HepG2 (cell line): Measurements from ENCODE around the gene FBXO4. TPM values are rescaled to one million over a fixed set of nuclear protein-coding genes. Genes with fewer than 3 reads are reported as not detected.
A peak's percentile ranks its signal among the peaks of the same experiment; 100 is the strongest.

Source experiments
- BHLHE40 ChIP-seq: IDR thresholded peaks from 2 replicates; pipeline ENCODE4 v1.6.1; 2011; ENCODE audit warnings: low read length, improper control_type of control experiment
- DMTF1 ChIP-seq: sonication (generic); formaldehyde crosslinking; IDR thresholded peaks from 2 replicates; pipeline ENCODE4 v1.4.0; 2020; ENCODE audit warnings: mild to moderate bottlenecking, missing genetic modification reagents
- EED ChIP-seq: sonication (generic); formaldehyde crosslinking; IDR thresholded peaks from 2 replicates; pipeline ENCODE4 v1.5.0; 2020; ENCODE audit warnings: mild to moderate bottlenecking, missing genetic modification reagents
- GATA4 ChIP-seq: sonication (generic); IDR thresholded peaks from 2 replicates; pipeline ENCODE4 v1.6.1; 2016; ENCODE audit warnings: antibody characterized with exemption, low read depth, borderline replicate concordance
- HBP1 ChIP-seq: IDR thresholded peaks from 2 replicates; pipeline ENCODE4 v1.6.1; 2016; ENCODE audit warnings: low read depth, control low read depth
- NFYC ChIP-seq: IDR thresholded peaks from 2 replicates; pipeline ENCODE4 v1.6.1; 2016; ENCODE audit warnings: missing genetic modification reagents, missing compliant biosample characterization
- NONO ChIP-seq, 2 experiments: fragments of 450-650 bp in 1 of 2; sonication (generic) in 1 of 2; formaldehyde crosslinking in 1 of 2; IDR thresholded peaks in 1 of 2; conservative IDR thresholded peaks in 1 of 2; 2 replicates each; pipeline versions ENCODE4 v1.6.1 to v1.8.0; 2017 to 2022; ENCODE audit warnings: mild to moderate bottlenecking in 1 of 2, missing genetic modification reagents in 1 of 2, moderate library complexity in 1 of 2
- PHF21A ChIP-seq: sonication (generic); formaldehyde crosslinking; IDR thresholded peaks from 2 replicates; pipeline ENCODE4 v1.5.0; 2020; ENCODE audit warnings: mild to moderate bottlenecking, missing genetic modification reagents
- PTBP1 ChIP-seq: fragments of 200-400 bp; formaldehyde crosslinking; IDR thresholded peaks from 2 replicates; pipeline ENCODE4 v1.6.1; 2018; ENCODE audit warnings: low read length, low read depth; ENCODE audit not compliant: poor library complexity, severe bottlenecking
- RBFOX2 ChIP-seq: fragments of 200-400 bp; formaldehyde crosslinking; IDR thresholded peaks from 2 replicates; pipeline ENCODE4 v1.6.1; 2017; ENCODE audit warnings: low read depth, mild to moderate bottlenecking, low read length
- SIX4 ChIP-seq: sonication (generic); formaldehyde crosslinking; IDR thresholded peaks from 2 replicates; pipeline ENCODE4 v1.4.0; 2020; ENCODE audit warnings: missing genetic modification reagents
- SMARCC2 ChIP-seq: fragments of 450-650 bp; IDR thresholded peaks from 2 replicates; pipeline ENCODE4 v1.6.1; 2017; ENCODE audit warnings: antibody characterized with exemption, mild to moderate bottlenecking
- SNRNP70 ChIP-seq: fragments of 200-400 bp; formaldehyde crosslinking; IDR thresholded peaks from 2 replicates; pipeline ENCODE4 v1.6.1; 2017; ENCODE audit warnings: mild to moderate bottlenecking, low read depth, low read length, moderate library complexity
- ZBTB26 ChIP-seq: IDR thresholded peaks from 2 replicates; pipeline ENCODE4 v1.6.1; 2016; ENCODE audit warnings: missing compliant biosample characterization, missing genetic modification reagents, borderline replicate concordance
- ZBTB39 ChIP-seq: sonication (generic); formaldehyde crosslinking; IDR thresholded peaks from 2 replicates; pipeline ENCODE4 v1.5.0; 2020; ENCODE audit warnings: missing genetic modification reagents
- ZFP36L2 ChIP-seq: sonication (generic); formaldehyde crosslinking; IDR thresholded peaks from 2 replicates; pipeline ENCODE4 v1.4.0; 2020; ENCODE audit warnings: missing genetic modification reagents
- ZNF205 ChIP-seq: IDR thresholded peaks from 2 replicates; pipeline ENCODE4 v1.6.1; 2018; ENCODE audit warnings: missing biosample characterization, missing genetic modification reagents
- ZNF3 ChIP-seq: IDR thresholded peaks from 2 replicates; pipeline ENCODE4 v1.7.0; 2017; ENCODE audit warnings: inconsistent platforms
- ZNF543 ChIP-seq: sonication (generic); formaldehyde crosslinking; IDR thresholded peaks from 2 replicates; pipeline ENCODE4 v1.4.0; 2020; ENCODE audit warnings: mild to moderate bottlenecking, missing genetic modification reagents
- ZNF552 ChIP-seq: sonication (generic); formaldehyde crosslinking; IDR thresholded peaks from 2 replicates; pipeline ENCODE4 v1.9.0; 2022; ENCODE audit warnings: missing genetic modification reagents, mild to moderate bottlenecking, borderline replicate concordance
- ZNF589 ChIP-seq: sonication (generic); formaldehyde crosslinking; conservative IDR thresholded peaks from 2 replicates; pipeline ENCODE4 v1.8.0; 2022; ENCODE audit warnings: mild to moderate bottlenecking, moderate library complexity, missing genetic modification reagents
- ZNF629 ChIP-seq: sonication (generic); formaldehyde crosslinking; conservative IDR thresholded peaks from 2 replicates; pipeline ENCODE4 v1.5.0; 2020; ENCODE audit warnings: missing genetic modification reagents
- polyA plus RNA-seq, 8 experiments: library from polyadenylated mRNA; depleted of rRNA in 3 of 8; stranded (reverse) in 7 of 8; unstranded in 1 of 8; fragments of >200 nt; fragmentation: Illumina TruSeq in 4 of 8; extraction: Trizol in 4 of 8; gene quantifications; 2 replicates each; pipeline versions ENCODE4 v1.2.1 to v1.2.3, GENCODE V29; 2011 to 2016; ENCODE audit warnings: low read depth in 4 of 8, missing spikeins in 1 of 8, mixed read lengths in 1 of 8; ENCODE audit not compliant: insufficient read depth in 1 of 8
- total RNA-seq, 5 experiments: library from RNA; depleted of rRNA; stranded (reverse); fragments of >200 nt; fragmentation: Illumina TruSeq; extraction: Trizol; gene quantifications; 2 replicates each; pipeline ENCODE4 v1.2.3, GENCODE V29; 2016; ENCODE audit warnings: low read depth in 1 of 5

FBXO4 gene
- total and polyA plus RNA-seq, 2 of the 13 experiments (the other 11 are each of a cell fraction or from before 2014, with no cell fraction given) = 5.2 to 16.4 TPM

GRCh38 chr5:41924872-41925554 is at the start of gene FBXO4 (continued):
- TF ChIP-seq BHLHE40 = no peak
- TF ChIP-seq GATA4 = no peak
- TF ChIP-seq ZNF629 (CRISPR knock-in tag) = peak; percentile 40; the same call in 1 of the 2 replicates
- no peak for TF ChIP-seq ZFP36L2 (CRISPR knock-in tag)
- no peak for TF ChIP-seq ZNF589 (CRISPR knock-in tag)
- TF ChIP-seq PHF21A = no peak
- TF ChIP-seq ZNF543 (CRISPR knock-in tag) = peak; percentile 72; the same call in 1 of the 2 replicates
- no peak; the same call in 1 of the 2 replicates for TF ChIP-seq ZNF552 (CRISPR knock-in tag)
- no peak; the same call in 1 of the 2 replicates for TF ChIP-seq ZBTB26 (CRISPR knock-in tag)
- TF ChIP-seq NFYC (CRISPR knock-in tag) = peak; percentile 53; the same call in 1 of the 2 replicates
- peak; percentile 32; the same call in 1 of the 2 replicates for TF ChIP-seq HBP1 (CRISPR knock-in tag)
- TF ChIP-seq SMARCC2 = no peak
- peak; percentile 94; the same call in 1 of the 2 replicates for TF ChIP-seq ZNF205 (CRISPR knock-in tag)
- no peak for TF ChIP-seq SIX4 (CRISPR knock-in tag)
- peak; percentile 75; the same call in 1 of the 2 replicates for TF ChIP-seq EED (CRISPR knock-in tag)
- no peak for TF ChIP-seq NONO (IDR thresholded peaks at IDR 0.05)
- peak; percentile 93 for TF ChIP-seq NONO (CRISPR knock-in tag; conservative IDR thresholded peaks at IDR 0.05)
- TF ChIP-seq ZBTB39 (CRISPR knock-in tag) = no peak; the same call in 1 of the 2 replicates
- TF ChIP-seq PTBP1 = no peak
- TF ChIP-seq DMTF1 (CRISPR knock-in tag) = no peak
- TF ChIP-seq ZNF3 (CRISPR knock-in tag) = no peak
- TF ChIP-seq SNRNP70 = no peak
- TF ChIP-seq RBFOX2 = peak; percentile 98
